Measurements from ENCODE around the gene ZSCAN23. TPM values are rescaled to one million over a fixed set of nuclear protein-coding genes. Genes with fewer than 3 reads are reported as not detected.
"Not testable (repeated sequence)": the region's sequence is repeated elsewhere in the genome, so short reads cannot be mapped to it uniquely, and the experiment has no call there.

Gene ZSCAN23
- total and polyA plus RNA-seq, 8 donors = 0.23 to 5.3 (median 0.67) TPM; not detected in 4

- intact Hi-C loops (cut with DNase I; ENCODE audit: low total_unique reads) = no loop called here
- Histone ChIP-seq H3K36me3 (no peaks in the 10 kb centered on the region), H3K27ac (no peak overlapping the region), H3K27me3 (peaks cover 0 to 79% (median 14%) of the 10 kb centered on the region in 3 donors), H3K4me3 (no peak overlapping the region), H3K4me1 (no peaks in the 10 kb centered on the region), H3K9me3 (no peaks in the 10 kb centered on the region)
- DNase-seq = no peak
- TF ChIP-seq CTCF (IDR thresholded peaks at IDR 0.05) (no peak), EP300 (IDR thresholded peaks at IDR 0.05) (no peak), POLR2AphosphoS5 (IDR thresholded peaks at IDR 0.05) (no peak), POLR2A (IDR thresholded peaks at IDR 0.05) (no peak)
- WGBS, 5 donors = 60 to 68% (median 63%) methylated on average over 1 of the region's 1 CpG
Measured at GRCh38 chr6:28458568-28458967, 15.3 kb upstream of the ZSCAN23 start.

GRCh38 chr6:28449056-28449455 is 5.8 kb upstream of the ZSCAN23 start:
- H3K27ac ChIP-seq = no peak overlapping the region
- H3K4me1 ChIP-seq = peaks cover 0 to 5% (median 2%) of the 10 kb centered on the region in 4 donors
- intact Hi-C loops (cut with DNase I; ENCODE audit: low total_unique reads) = no loop called here
- DNase-seq = peak in 1 of 2 donors; percentile 7
- H3K4me3 ChIP-seq = no peak overlapping the region
- no peaks in the 10 kb centered on the region for H3K36me3 ChIP-seq
- peaks cover 0 to 83% (median 18%) of the 10 kb centered on the region in 3 donors for H3K27me3 ChIP-seq
- no peak for TF ChIP-seq POLR2A (IDR thresholded peaks at IDR 0.05)
- no peak for TF ChIP-seq CTCF (IDR thresholded peaks at IDR 0.05)
- no peak for TF ChIP-seq EP300 (IDR thresholded peaks at IDR 0.05)
- TF ChIP-seq POLR2AphosphoS5 (IDR thresholded peaks at IDR 0.05) = no peak
- peaks cover 0 to 7% (median 0%) of the 10 kb centered on the region in 4 donors for H3K9me3 ChIP-seq
- WGBS, 5 donors = 76 to 96% (median 91%) methylated on average over 1 of the region's 1 CpG

- H3K27me3 ChIP-seq = peaks cover 0 to 81% (median 18%) of the 10 kb centered on the region in 3 donors
- H3K27ac ChIP-seq; H3K36me3 ChIP-seq; DNase-seq; H3K9me3 ChIP-seq; intact Hi-C loops (cut with DNase I; ENCODE audit: low total_unique reads): not testable (repeated sequence)
- peak overlapping the region in 1 of 4 donors; percentile 25 for H3K4me3 ChIP-seq
- H3K4me1 ChIP-seq = peaks cover 0 to 18% (median 9%) of the 10 kb centered on the region in 4 donors
Measured at GRCh38 chr6:28447512-28447906, 4.2 kb upstream of the ZSCAN23 start.

GRCh38 chr6:28446818-28447511 is 3.7 kb upstream of the ZSCAN23 start:
- DNase-seq = peak in 1 of 2 donors; percentile 36
- Histone ChIP-seq H3K27ac (no peak overlapping the region), H3K27me3 (peaks cover 0 to 77% (median 18%) of the 10 kb centered on the region in 3 donors), H3K36me3 (no peaks in the 10 kb centered on the region), H3K4me1 (peaks cover 0 to 21% (median 10%) of the 10 kb centered on the region in 4 donors), H3K9me3 (peaks cover 0 to 9% (median 0%) of the 10 kb centered on the region in 4 donors), H3K4me3 (peak overlapping the region in 2 of 4 donors; percentile 8 to 25)
- intact Hi-C loops (cut with DNase I; ENCODE audit: low total_unique reads) = no loop called here
- TF ChIP-seq EP300 (IDR thresholded peaks at IDR 0.05) (no peak), POLR2A (IDR thresholded peaks at IDR 0.05) (no peak), CTCF (IDR thresholded peaks at IDR 0.05) (no peak), POLR2AphosphoS5 (IDR thresholded peaks at IDR 0.05) (no peak)
- WGBS, 5 donors = 2 to 7% (median 4%) methylated on average over 18 to 36 of the region's 36 CpGs

- 72 to 94% (median 83%) methylated on average over 3 of the region's 3 CpGs for WGBS, 5 donors
Measured at GRCh38 chr6:28444759-28445158, 1.5 kb upstream of the ZSCAN23 start.

More at GRCh38 chr6:28444759-28445158, 1.5 kb upstream of the ZSCAN23 start:
- H3K27ac ChIP-seq; H3K36me3 ChIP-seq; H3K9me3 ChIP-seq; DNase-seq; H3K4me3 ChIP-seq; intact Hi-C loops (cut with DNase I; ENCODE audit: low total_unique reads): not testable (repeated sequence)
- peaks cover 0 to 21% (median 10%) of the 10 kb centered on the region in 4 donors for H3K4me1 ChIP-seq
- peaks cover 0 to 61% (median 18%) of the 10 kb centered on the region in 3 donors for H3K27me3 ChIP-seq
